BJ (cell line): Measurements from ENCODE around the gene RASSF9. TPM values are rescaled to one million over a fixed set of nuclear protein-coding genes. Genes with fewer than 3 reads are reported as not detected.

Experiments
- CTCF ChIA-PET: fragments of 350-600 bp; formaldehyde crosslinking; extraction: SDS; loops from one replicate; lab custom pipeline; 2021; ENCODE audit warnings: antibody characterized with exemption, inconsistent platforms; lab: Yijun Ruan, JAX
- POLR2A ChIA-PET: fragments of 300-600 bp; sonication (Branson Sonifier 250); formaldehyde crosslinking; extraction: SDS; loops from one replicate; lab custom pipeline; 2021; ENCODE audit warnings: antibody characterized with exemption; lab: Charles Lee
- DNase-seq: peaks from one replicate; pipeline ENCODE4 v3.0.0-alpha.2; 2011; ENCODE audit warnings: low read depth
- H3K27me3 ChIP-seq: 2 replicates; pipeline ENCODE4 v1.6.0; 2011; ENCODE audit warnings: low read length; ENCODE audit not compliant: control insufficient read depth, insufficient read depth
- H3K36me3 ChIP-seq: 2 replicates; pipeline ENCODE4 v1.5.1; 2011; ENCODE audit warnings: low read length; ENCODE audit not compliant: control insufficient read depth, insufficient read depth
- H3K4me3 ChIP-seq: 2 replicates; pipeline ENCODE4 v1.5.1; 2011; ENCODE audit warnings: low read depth, mild to moderate bottlenecking, control low read depth, low read length
- polyA plus RNA-seq: library from polyadenylated mRNA; depleted of rRNA; stranded (reverse); fragments of >200 nt; gene quantifications from 2 replicates; pipeline ENCODE4 v1.2.3, GENCODE V29; 2011
- TF ChIP-seq, protein P1 (sequence below): IDR thresholded peaks from 2 replicates; pipeline ENCODE4 v1.5.1; 2011; ENCODE audit warnings: low read depth, mild to moderate bottlenecking, control low read depth, inconsistent platforms, low read length, moderate library complexity; ENCODE audit not compliant: insufficient read depth

The RASSF9 gene
- polyA plus RNA-seq, 1 experiment, result 0.09 TPM

DNA sequence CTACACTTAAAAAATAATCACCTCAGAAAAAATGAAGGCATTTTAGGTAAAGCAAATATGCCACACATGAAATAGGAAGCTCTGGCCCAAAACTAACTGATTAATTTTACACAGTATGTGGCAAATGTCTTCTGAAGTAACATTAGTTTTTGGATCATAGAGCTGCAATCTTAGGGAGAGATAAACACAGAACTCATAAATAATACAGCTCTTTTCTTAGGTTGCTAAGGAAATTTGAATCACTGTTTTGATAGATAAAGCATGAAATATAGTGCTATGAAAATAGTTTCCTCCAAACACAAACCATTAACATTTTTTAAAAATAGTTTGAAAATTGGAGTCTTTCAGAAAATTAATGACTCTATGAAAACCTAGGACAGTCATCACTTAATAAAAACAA, 15.0 kb downstream of the RASSF9 start:
- no peak for DNase-seq
- no peaks in the 10 kb centered on the region for H3K36me3 ChIP-seq
- POLR2A ChIA-PET, result no interaction called here
- H3K27me3 ChIP-seq, result no peaks in the 10 kb centered on the region
- CTCF ChIA-PET, result interaction anchor here (0.7 kb wide), 1 partner anchor 343 kb away, joined by 3 read pairs; no protein-coding TSS in a partner anchor
- TF ChIP-seq, protein P1, sequence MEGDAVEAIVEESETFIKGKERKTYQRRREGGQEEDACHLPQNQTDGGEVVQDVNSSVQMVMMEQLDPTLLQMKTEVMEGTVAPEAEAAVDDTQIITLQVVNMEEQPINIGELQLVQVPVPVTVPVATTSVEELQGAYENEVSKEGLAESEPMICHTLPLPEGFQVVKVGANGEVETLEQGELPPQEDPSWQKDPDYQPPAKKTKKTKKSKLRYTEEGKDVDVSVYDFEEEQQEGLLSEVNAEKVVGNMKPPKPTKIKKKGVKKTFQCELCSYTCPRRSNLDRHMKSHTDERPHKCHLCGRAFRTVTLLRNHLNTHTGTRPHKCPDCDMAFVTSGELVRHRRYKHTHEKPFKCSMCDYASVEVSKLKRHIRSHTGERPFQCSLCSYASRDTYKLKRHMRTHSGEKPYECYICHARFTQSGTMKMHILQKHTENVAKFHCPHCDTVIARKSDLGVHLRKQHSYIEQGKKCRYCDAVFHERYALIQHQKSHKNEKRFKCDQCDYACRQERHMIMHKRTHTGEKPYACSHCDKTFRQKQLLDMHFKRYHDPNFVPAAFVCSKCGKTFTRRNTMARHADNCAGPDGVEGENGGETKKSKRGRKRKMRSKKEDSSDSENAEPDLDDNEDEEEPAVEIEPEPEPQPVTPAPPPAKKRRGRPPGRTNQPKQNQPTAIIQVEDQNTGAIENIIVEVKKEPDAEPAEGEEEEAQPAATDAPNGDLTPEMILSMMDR, result no peak
- no peak overlapping the region for H3K4me3 ChIP-seq

DNA sequence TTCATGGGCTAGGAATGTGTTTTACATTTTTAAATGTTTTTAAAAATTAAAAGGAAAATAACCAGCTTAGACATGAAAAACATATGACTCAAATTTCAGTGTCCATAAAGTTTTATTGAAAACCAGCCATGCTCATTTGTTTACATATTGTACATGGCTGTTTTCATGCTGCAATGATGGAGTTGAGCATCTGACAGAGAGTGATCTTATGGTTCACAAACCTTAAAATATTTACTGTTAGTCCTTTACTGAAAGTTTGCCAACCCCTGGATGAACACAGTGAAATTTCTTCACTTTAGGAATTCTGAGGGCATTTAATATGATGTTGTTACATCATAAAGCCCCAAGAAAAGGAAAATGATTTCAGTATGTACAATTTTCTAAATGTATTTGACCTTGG, 16.1 kb downstream of the RASSF9 start:
- no peak for DNase-seq
- H3K4me3 ChIP-seq, result no peak overlapping the region
- ChIA-PET POLR2A (no interaction called here), CTCF (no interaction called here)
- no peaks in the 10 kb centered on the region for H3K36me3 ChIP-seq
- TF ChIP-seq, protein P1, result no peak
- H3K27me3 ChIP-seq, result no peaks in the 10 kb centered on the region

DNA sequence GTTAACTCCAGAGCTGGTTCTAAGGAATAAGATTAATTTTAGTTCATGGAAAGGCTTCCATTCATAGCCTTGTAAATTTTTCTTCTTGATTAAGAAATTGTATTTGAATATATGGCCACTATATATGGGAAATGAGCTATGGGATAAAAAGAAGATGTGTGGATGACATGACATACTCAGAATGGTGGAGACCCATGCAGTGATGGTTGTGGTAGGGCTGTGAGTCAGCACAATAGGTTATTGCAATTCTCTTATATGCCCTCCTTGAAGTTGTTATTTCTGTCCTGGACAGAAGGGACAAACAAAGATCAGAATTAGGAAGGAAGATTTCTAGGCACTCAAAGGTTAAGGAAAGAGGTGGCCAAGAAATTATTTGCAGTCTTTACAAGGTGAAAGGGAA, 21.5 kb downstream of the RASSF9 start:
- Histone ChIP-seq H3K4me3 (no peak overlapping the region), H3K36me3 (no peaks in the 10 kb centered on the region), H3K27me3 (no peaks in the 10 kb centered on the region)
- TF ChIP-seq, protein P1, result no peak
- no peak for DNase-seq
- ChIA-PET POLR2A (no interaction called here), CTCF (interaction anchor here (1.3 kb wide), 1 partner anchor 53 kb away, joined by 6 read pairs; no protein-coding TSS in a partner anchor)

DNA sequence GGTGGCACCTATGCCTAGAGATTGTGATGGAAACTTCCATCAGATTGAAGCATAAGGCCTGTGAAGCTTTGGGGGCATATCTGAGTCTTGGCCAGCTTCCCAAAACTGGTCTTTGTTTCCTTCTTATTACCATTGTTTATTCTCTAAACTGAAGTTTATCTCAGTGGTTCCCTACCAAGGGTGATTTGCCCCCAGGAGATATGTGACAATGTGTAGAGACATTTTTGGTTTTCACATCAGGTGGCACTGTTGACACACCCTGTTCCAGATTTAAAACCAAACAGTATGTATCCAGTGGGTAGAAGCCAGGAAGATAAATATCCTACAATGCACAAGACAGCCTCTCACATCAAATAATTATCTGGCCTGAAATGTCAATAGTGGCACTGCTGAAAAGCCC, 22.1 kb downstream of the RASSF9 start:
- Histone ChIP-seq H3K27me3 (no peaks in the 10 kb centered on the region), H3K36me3 (no peaks in the 10 kb centered on the region), H3K4me3 (no peak overlapping the region)
- TF ChIP-seq, protein P1, result no peak
- ChIA-PET POLR2A (no interaction called here), CTCF (interaction anchor here (1.3 kb wide), 1 partner anchor 53 kb away, joined by 6 read pairs; no protein-coding TSS in a partner anchor)
- no peak for DNase-seq

DNA sequence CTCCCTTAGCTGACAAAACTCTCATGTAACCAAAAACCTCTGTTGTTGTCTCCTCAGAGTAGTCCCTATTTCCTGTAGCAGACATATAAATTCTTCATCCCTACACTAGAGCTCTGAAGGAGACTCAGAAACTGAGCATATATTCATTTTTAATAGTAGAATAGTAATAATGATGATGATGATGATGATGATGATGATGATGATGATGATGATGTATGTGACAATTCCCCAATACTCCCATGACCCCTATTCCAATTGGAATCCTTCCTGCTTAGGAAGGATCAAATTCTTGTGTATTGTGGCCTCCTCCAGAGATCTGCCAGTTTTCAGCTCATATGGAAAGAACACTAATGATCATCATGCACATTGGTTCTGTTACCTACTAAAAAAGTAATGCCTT, 26.7 kb downstream of the RASSF9 start:
- TF ChIP-seq, protein P1, result no peak
- ChIA-PET CTCF (no interaction called here), POLR2A (no interaction called here)
- H3K4me3 ChIP-seq, result no peak overlapping the region
- DNase-seq, result no peak
- H3K36me3 ChIP-seq, result no peaks in the 10 kb centered on the region
- H3K27me3 ChIP-seq, result no peaks in the 10 kb centered on the region
